K562 (cell line): ENCODE results near the gene PPM1M. TPM values are rescaled to one million over a fixed set of nuclear protein-coding genes. Genes with fewer than 3 reads are reported as not detected.

Experiments used
- CEBPB ChIP-seq: fragments of 450-650 bp; IDR thresholded peaks from 2 replicates; pipeline ENCODE4 v1.6.1; 2016; ENCODE audit warnings: missing genetic modification characterization, missing compliant biosample characterization
- CREBBP ChIP-seq: IDR thresholded peaks from one replicate; pipeline ENCODE4 v1.6.1; 2012; ENCODE audit warnings: low read depth, mild to moderate bottlenecking, control low read depth, inconsistent platforms, low read length
- ELF2 ChIP-seq: fragments of 250-450 bp; sonication (Bioruptor Pico); IDR thresholded peaks from 2 replicates; pipeline ENCODE4 v1.5.0; 2021; ENCODE audit warnings: mild to moderate bottlenecking
- FOXA3 ChIP-seq, 2 experiments: fragments of 450-650 bp in 1 of 2; sonication (generic) in 1 of 2; formaldehyde crosslinking; IDR thresholded peaks in 1 of 2; conservative IDR thresholded peaks in 1 of 2; 2 replicates each; pipeline versions ENCODE4 v1.4.0 to v1.8.0; 2020 to 2022; ENCODE audit warnings: mild to moderate bottlenecking in 2 of 2, missing genetic modification reagents in 1 of 2
- GTF2B ChIP-seq: IDR thresholded peaks from 2 replicates; pipeline ENCODE4 v1.6.1; 2011; ENCODE audit not compliant: insufficient read length; ENCODE audit errors: extremely low read depth
- JUN ChIP-seq, 2 experiments: sonication (generic) in 1 of 2; formaldehyde crosslinking in 1 of 2; IDR thresholded peaks; 2 replicates each; pipeline versions ENCODE4 v1.6.1 to v1.8.0; 2012 to 2022; ENCODE audit warnings: borderline replicate concordance in 2 of 2, mild to moderate bottlenecking in 2 of 2, improper control_type of control experiment in 1 of 2, low read depth in 1 of 2, low read length in 1 of 2, missing genetic modification reagents in 1 of 2
- L3MBTL2 ChIP-seq: fragments of 450-650 bp; IDR thresholded peaks from 2 replicates; pipeline ENCODE4 v1.6.1; 2016; ENCODE audit warnings: mild to moderate bottlenecking, moderate library complexity
- MAFK ChIP-seq: IDR thresholded peaks from 2 replicates; pipeline ENCODE4 v1.6.1; 2011; ENCODE audit warnings: low read length, improper control_type of control experiment
- NFYB ChIP-seq: IDR thresholded peaks from 2 replicates; pipeline ENCODE4 v1.6.1; 2011; ENCODE audit warnings: mild to moderate bottlenecking, moderate library complexity; ENCODE audit not compliant: insufficient read length; ENCODE audit errors: extremely low read depth
- POLR2AphosphoS2 ChIP-seq: IDR thresholded peaks from 2 replicates; pipeline ENCODE4 v1.6.1; 2012; ENCODE audit warnings: low read length, improper control_type of control experiment
- RBM34 ChIP-seq: fragments of 200-400 bp; formaldehyde crosslinking; IDR thresholded peaks from 2 replicates; pipeline ENCODE4 v1.6.1; 2018; ENCODE audit warnings: low read length, borderline replicate concordance; ENCODE audit not compliant: insufficient read depth
- RCOR1 ChIP-seq, 2 experiments: IDR thresholded peaks; 2 replicates each; pipeline ENCODE4 v1.6.1; 2012; ENCODE audit warnings: low read depth in 2 of 2, low read length in 2 of 2, borderline replicate concordance in 1 of 2, improper control_type of control experiment in 1 of 2
- SMAD4 ChIP-seq: fragments of 250-450 bp; sonication (Bioruptor Pico); conservative IDR thresholded peaks from 2 replicates; pipeline ENCODE4 v1.8.0; 2021; ENCODE audit warnings: inconsistent platforms, mild to moderate bottlenecking, moderate library complexity
- SP1 ChIP-seq: sonication (generic); formaldehyde crosslinking; IDR thresholded peaks from 2 replicates; pipeline ENCODE4 v1.8.1; 2022; ENCODE audit warnings: mild to moderate bottlenecking, missing genetic modification reagents
- STAT5A ChIP-seq: IDR thresholded peaks from 2 replicates; pipeline ENCODE4 v1.6.1; 2012; ENCODE audit warnings: low read length, inconsistent platforms, borderline replicate concordance
- TCF7L2 ChIP-seq: fragments of 150-350 bp; IDR thresholded peaks from 2 replicates; pipeline ENCODE4 v1.6.1; 2016; ENCODE audit warnings: low read depth, mild to moderate bottlenecking, low read length, moderate library complexity
- XRCC4 ChIP-seq: IDR thresholded peaks from one replicate; pipeline ENCODE4 v1.6.1; 2011; ENCODE audit not compliant: insufficient read depth, insufficient read length; ENCODE audit errors: extremely low read depth
- ZNF140 ChIP-seq: fragments of 250-450 bp; sonication (Bioruptor Pico); IDR thresholded peaks from 2 replicates; pipeline ENCODE4 v1.8.0; 2021; ENCODE audit warnings: moderate library complexity, mild to moderate bottlenecking, inconsistent platforms
- ZZZ3 ChIP-seq: fragments of 450-650 bp; IDR thresholded peaks from 2 replicates; pipeline ENCODE4 v1.6.1; 2016; ENCODE audit warnings: antibody characterized with exemption, mild to moderate bottlenecking, moderate library complexity
- polyA plus RNA-seq, 8 experiments: library from polyadenylated mRNA; depleted of rRNA in 4 of 8; stranded (reverse) in 5 of 8; unstranded in 3 of 8; fragments of >200 nt; fragmentation: Nextera tagmentation in 2 of 8; fragmentation: Illumina TruSeq in 1 of 8; extraction: Ambion mirVana in 2 of 8; extraction: Trizol in 1 of 8; gene quantifications; 2 replicates each; pipeline versions ENCODE4 v1.2.1 to v1.2.3, GENCODE V29; 2011 to 2014; ENCODE audit warnings: inconsistent platforms in 1 of 8, missing spikeins in 1 of 8
- total RNA-seq, 7 experiments: library from RNA; depleted of rRNA in 6 of 7; stranded (reverse); fragments of >200 nt in 6 of 7; fragmentation: Illumina TruSeq in 2 of 7; extraction: Trizol in 2 of 7; gene quantifications; 2 replicates each; pipeline versions ENCODE4 v1.2.1 to v1.2.3, GENCODE V29; 2011 to 2021; ENCODE audit warnings: low replicate concordance in 1 of 7
- TF ChIP-seq, protein P1 (sequence below): sonication (generic); formaldehyde crosslinking; IDR thresholded peaks from 2 replicates; pipeline ENCODE4 v1.8.0; 2022; ENCODE audit warnings: mild to moderate bottlenecking, missing genetic modification reagents, borderline replicate concordance
- TF ChIP-seq, protein P2 (sequence below), 2 experiments: fragments of 450-650 bp in 1 of 2; sonication (generic) in 1 of 2; formaldehyde crosslinking in 1 of 2; IDR thresholded peaks in 1 of 2; conservative IDR thresholded peaks in 1 of 2; 2 replicates each; pipeline versions ENCODE4 v1.6.1 to v1.8.1; 2016 to 2023; ENCODE audit warnings: mild to moderate bottlenecking in 2 of 2, moderate library complexity in 2 of 2, inconsistent platforms in 1 of 2, missing genetic modification reagents in 1 of 2
- TF ChIP-seq, protein P3 (sequence below), 2 experiments: fragments of 450-650 bp; IDR thresholded peaks; 2 replicates each; pipeline ENCODE4 v1.6.1; 2016

Gene PPM1M
- total and polyA plus RNA-seq, 9 of the 15 experiments (the other 6 are each of a cell fraction or from before 2014, with no cell fraction given), result 1.4 to 9.2 (median 4.4) TPM

DNA sequence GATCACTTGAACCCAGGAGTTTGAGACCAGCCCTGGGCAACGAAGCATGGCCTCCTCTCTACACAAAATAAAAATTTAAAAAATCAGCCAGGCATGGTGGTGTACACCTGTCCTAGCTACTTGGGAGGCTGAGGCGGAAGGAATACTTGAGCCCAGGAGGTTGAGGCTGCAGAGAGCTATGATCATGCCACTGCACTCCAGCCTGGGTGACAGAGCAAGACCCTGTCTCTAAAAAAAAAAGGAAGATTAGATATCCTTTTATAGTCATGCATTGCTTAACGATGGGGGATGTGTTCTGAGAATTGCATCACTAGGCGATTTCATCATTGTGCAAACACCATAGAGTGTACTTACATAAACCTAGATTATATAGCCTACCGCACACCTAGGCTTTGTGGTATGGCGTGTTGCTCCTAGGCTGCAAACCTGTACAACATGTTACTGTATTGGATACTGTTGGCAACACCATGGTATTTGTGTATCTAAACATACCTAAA lies 35.0 kb upstream of the PPM1M start (continued):
- no peak for TF ChIP-seq NFYB
- TF ChIP-seq POLR2AphosphoS2, result no peak
- TF ChIP-seq CREBBP, result no peak
- no peak for TF ChIP-seq ZZZ3
- no peak for TF ChIP-seq RCOR1 (IDR thresholded peaks at IDR 0.05; ENCODE audit: borderline replicate concordance in 1 of 2, low read depth in 2 of 2, low read length in 2 of 2)
- no peak for TF ChIP-seq SMAD4 (CRISPR knock-in tag)
- no peak for TF ChIP-seq ZNF140 (CRISPR knock-in tag)
- no peak for TF ChIP-seq L3MBTL2
- TF ChIP-seq, protein P1, sequence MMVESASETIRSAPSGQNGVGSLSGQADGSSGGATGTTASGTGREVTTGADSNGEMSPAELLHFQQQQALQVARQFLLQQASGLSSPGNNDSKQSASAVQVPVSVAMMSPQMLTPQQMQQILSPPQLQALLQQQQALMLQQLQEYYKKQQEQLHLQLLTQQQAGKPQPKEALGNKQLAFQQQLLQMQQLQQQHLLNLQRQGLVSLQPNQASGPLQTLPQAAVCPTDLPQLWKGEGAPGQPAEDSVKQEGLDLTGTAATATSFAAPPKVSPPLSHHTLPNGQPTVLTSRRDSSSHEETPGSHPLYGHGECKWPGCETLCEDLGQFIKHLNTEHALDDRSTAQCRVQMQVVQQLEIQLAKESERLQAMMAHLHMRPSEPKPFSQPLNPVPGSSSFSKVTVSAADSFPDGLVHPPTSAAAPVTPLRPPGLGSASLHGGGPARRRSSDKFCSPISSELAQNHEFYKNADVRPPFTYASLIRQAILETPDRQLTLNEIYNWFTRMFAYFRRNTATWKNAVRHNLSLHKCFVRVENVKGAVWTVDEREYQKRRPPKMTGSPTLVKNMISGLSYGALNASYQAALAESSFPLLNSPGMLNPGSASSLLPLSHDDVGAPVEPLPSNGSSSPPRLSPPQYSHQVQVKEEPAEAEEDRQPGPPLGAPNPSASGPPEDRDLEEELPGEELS (CRISPR knock-in tag), result no peak
- no peak for TF ChIP-seq GTF2B
- TF ChIP-seq TCF7L2, result no peak
- TF ChIP-seq MAFK, result no peak
- TF ChIP-seq XRCC4, result no peak
- TF ChIP-seq JUN (IDR thresholded peaks at IDR 0.05; ENCODE audit: borderline replicate concordance, low read depth, low read length), result 0 out of 2 replicates have a peak, but pooled peaks have one; percentile 22
- TF ChIP-seq JUN (CRISPR knock-in tag; IDR thresholded peaks at IDR 0.05; ENCODE audit: borderline replicate concordance), result no peak
- TF ChIP-seq CEBPB (tag), result peak; percentile 97
- TF ChIP-seq STAT5A, result no peak
- TF ChIP-seq SP1, result no peak
- TF ChIP-seq, protein P2, sequence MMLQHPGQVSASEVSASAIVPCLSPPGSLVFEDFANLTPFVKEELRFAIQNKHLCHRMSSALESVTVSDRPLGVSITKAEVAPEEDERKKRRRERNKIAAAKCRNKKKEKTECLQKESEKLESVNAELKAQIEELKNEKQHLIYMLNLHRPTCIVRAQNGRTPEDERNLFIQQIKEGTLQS (IDR thresholded peaks at IDR 0.05), result peak; percentile 92
- TF ChIP-seq, protein P2 (CRISPR knock-in tag; conservative IDR thresholded peaks at IDR 0.05), result no peak
- no peak for TF ChIP-seq ELF2 (CRISPR knock-in tag)
- no peak for TF ChIP-seq RBM34
- TF ChIP-seq FOXA3 (CRISPR knock-in tag; conservative IDR thresholded peaks at IDR 0.05 in 1 of 2, IDR thresholded peaks at IDR 0.05 in 1 of 2), result peak in 1 of 2 experiments; percentile 95; a peak in 2 of 4 replicates
- TF ChIP-seq, protein P3, sequence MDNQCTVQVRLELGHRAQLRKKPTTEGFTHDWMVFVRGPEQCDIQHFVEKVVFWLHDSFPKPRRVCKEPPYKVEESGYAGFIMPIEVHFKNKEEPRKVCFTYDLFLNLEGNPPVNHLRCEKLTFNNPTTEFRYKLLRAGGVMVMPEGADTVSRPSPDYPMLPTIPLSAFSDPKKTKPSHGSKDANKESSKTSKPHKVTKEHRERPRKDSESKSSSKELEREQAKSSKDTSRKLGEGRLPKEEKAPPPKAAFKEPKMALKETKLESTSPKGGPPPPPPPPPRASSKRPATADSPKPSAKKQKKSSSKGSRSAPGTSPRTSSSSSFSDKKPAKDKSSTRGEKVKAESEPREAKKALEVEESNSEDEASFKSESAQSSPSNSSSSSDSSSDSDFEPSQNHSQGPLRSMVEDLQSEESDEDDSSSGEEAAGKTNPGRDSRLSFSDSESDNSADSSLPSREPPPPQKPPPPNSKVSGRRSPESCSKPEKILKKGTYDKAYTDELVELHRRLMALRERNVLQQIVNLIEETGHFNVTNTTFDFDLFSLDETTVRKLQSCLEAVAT (IDR thresholded peaks at IDR 0.05), result no peak
